Measurements from ENCODE around the gene ACTR5.
A peak's percentile ranks its signal among the peaks of the same experiment; 100 is the strongest.
"Not testable (repeated sequence)": the region's sequence is repeated elsewhere in the genome, so short reads cannot be mapped to it uniquely, and the experiment has no call there.

Gene ACTR5

GRCh38 chr20:38779247-38780097, 31.2 kb downstream of the ACTR5 start:
- Histone ChIP-seq H3K27ac (ENCODE audit: insufficient read depth, low read length, poor library complexity, severe bottlenecking) (no peak overlapping the region), H3K36me3 (ENCODE audit: control insufficient read depth, insufficient read depth, low read length) (peaks cover 3% of the 10 kb centered on the region), H3K4me3 (ENCODE audit: insufficient read depth, low read depth, low read length, poor library complexity, severe bottlenecking) (no peak overlapping the region), H3K9me3 (ENCODE audit: control insufficient read depth, low read length) (no peaks in the 10 kb centered on the region), H3K4me1 (ENCODE audit: control insufficient read depth, insufficient read depth, low read length, poor library complexity, severe bottlenecking) (no peaks in the 10 kb centered on the region), H3K27me3 (replicated peaks; ENCODE audit: control insufficient read depth, insufficient read depth, low read length, poor library complexity, severe bottlenecking) (no peaks in the 10 kb centered on the region)
- DNase-seq = no peak

DNA sequence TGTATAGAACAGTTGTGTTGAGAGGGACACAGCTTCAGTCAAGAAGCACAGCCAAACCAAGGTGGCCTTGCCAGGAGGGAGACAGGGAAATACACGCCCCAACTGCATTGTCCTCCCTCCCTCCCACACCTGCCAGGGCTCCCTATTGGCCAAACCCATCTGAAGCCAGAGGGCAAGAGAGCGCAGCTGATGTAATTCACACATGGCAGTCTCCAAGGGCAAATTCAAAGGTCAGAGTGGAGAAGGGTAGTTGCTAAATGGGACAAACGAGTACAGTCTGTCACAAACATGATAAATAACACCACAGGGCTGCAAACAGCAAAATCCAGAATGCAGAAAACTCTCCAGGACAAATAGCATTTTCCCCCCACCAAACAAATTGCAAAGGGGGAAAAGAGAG, 34.0 kb downstream of the ACTR5 start:
- Histone ChIP-seq H3K4me3 (ENCODE audit: insufficient read depth, low read depth, low read length, poor library complexity, severe bottlenecking) (no peak overlapping the region), H3K9me3 (ENCODE audit: control insufficient read depth, low read length) (no peaks in the 10 kb centered on the region), H3K4me1 (ENCODE audit: control insufficient read depth, insufficient read depth, low read length, poor library complexity, severe bottlenecking) (no peaks in the 10 kb centered on the region), H3K27ac (ENCODE audit: insufficient read depth, low read length, poor library complexity, severe bottlenecking) (no peak overlapping the region), H3K36me3 (ENCODE audit: control insufficient read depth, insufficient read depth, low read length) (no peaks in the 10 kb centered on the region), H3K27me3 (replicated peaks; ENCODE audit: control insufficient read depth, insufficient read depth, low read length, poor library complexity, severe bottlenecking) (no peaks in the 10 kb centered on the region)
- DNase-seq = no peak

DNA sequence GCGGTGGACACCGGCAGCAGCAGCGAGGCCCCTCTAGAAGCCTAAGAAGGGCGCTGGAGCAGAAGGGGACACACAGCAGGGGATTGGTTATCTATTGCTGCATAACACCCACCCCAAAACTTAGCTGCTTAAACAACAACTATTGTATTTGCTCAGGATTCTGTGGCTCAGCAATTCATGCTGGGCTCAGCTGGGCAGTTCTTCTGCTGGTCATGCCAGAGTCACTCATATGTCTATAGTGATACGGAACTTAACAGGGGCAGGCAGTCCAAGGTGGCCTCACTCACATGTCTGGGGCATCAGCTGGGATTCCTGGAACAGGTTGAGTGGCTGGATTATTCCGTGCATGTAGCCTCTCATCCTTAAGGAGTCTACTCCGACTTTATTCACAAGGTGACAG, 39.6 kb downstream of the ACTR5 start:
- no peak for DNase-seq
- Histone ChIP-seq H3K27ac (ENCODE audit: insufficient read depth, low read length, poor library complexity, severe bottlenecking) (no peak overlapping the region), H3K4me1 (ENCODE audit: control insufficient read depth, insufficient read depth, low read length, poor library complexity, severe bottlenecking) (no peaks in the 10 kb centered on the region), H3K4me3 (ENCODE audit: insufficient read depth, low read depth, low read length, poor library complexity, severe bottlenecking) (no peak overlapping the region), H3K36me3 (ENCODE audit: control insufficient read depth, insufficient read depth, low read length) (no peaks in the 10 kb centered on the region), H3K27me3 (replicated peaks; ENCODE audit: control insufficient read depth, insufficient read depth, low read length, poor library complexity, severe bottlenecking) (no peaks in the 10 kb centered on the region), H3K9me3 (ENCODE audit: control insufficient read depth, low read length) (no peaks in the 10 kb centered on the region)

DNA sequence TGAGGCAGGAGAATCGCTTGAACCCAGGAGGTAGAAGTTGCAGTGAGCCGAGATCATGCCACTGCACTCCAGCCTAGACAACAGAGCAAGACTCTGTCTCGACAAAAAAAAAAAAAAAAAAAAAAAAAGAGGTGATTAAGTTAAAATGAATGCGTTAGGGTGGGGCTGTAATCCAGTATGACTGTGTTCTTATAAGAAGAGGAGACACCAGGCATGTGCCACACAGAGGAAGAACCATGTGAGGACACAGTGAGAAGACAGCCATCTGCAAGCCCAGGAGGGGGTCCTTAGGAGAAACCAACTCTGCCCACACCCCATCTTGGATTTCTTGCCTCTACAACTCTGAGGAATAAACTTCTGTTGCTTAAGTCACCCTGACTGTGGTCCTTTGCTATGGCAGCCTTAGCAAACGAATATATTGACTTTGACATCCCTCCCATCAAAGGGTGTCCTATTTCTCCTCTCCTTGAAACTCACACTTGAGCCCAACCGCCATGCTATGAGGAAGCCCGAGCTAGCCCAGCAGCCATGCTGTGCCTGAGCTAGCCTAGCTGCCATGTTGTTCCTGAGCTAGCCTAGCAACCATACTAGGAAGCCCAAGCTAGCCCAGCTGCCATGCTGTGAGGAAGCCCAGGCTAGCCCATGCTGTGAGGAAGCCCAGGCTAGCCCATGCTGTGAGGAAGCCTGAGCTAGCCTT, 41.4 kb downstream of the ACTR5 start:
- no peak for DNase-seq
- no peak overlapping the region for H3K4me3 ChIP-seq (ENCODE audit: insufficient read depth, low read depth, low read length, poor library complexity, severe bottlenecking)
- H3K36me3 ChIP-seq (ENCODE audit: control insufficient read depth, insufficient read depth, low read length) = no peaks in the 10 kb centered on the region
- H3K9me3 ChIP-seq (ENCODE audit: control insufficient read depth, low read length) = no peaks in the 10 kb centered on the region
- H3K4me1 ChIP-seq (ENCODE audit: control insufficient read depth, insufficient read depth, low read length, poor library complexity, severe bottlenecking) = no peaks in the 10 kb centered on the region
- no peaks in the 10 kb centered on the region for H3K27me3 ChIP-seq (replicated peaks; ENCODE audit: control insufficient read depth, insufficient read depth, low read length, poor library complexity, severe bottlenecking)
- H3K27ac ChIP-seq (ENCODE audit: insufficient read depth, low read length, poor library complexity, severe bottlenecking) = no peak overlapping the region

DNA sequence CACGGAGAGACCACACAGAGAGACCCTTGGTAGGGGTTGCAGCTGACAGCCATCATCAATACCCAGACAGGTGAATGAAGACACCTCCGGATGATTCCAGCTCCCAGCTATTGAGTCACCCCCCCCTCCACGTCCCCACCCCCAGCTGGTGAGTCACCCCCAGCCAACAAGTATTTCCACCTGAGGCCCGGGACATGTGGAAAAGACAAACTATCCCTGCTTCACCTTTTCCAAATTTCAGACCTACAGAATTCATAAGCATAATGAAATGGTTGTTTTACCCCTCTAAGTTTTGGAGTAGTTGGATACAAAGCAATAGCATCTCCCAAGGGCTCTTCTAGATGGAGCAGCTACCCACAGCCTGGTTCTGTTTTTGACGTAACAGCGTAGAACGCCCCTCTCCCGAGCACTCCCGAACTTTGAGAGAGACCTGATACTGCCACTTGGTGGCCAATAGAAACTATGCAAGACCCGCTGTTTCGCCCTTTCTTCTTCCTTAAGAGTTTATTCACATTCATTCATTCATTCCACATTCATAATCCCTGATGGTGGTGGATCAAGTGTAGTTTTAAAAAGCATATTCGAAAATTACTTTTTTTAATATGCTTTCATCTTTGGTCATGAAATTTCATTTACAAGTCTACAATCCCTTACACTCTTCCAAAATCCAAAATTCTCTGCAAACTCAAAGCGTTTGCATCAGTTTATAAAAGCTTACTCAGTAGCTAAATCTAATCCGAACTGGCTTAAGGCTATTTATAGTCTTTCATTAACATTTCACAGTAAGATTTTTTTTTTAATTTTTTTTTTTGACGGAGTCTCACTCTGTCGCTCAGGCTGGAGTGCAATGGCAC, 42.2 kb downstream of the ACTR5 start:
- peak in 1 of 3 donors; percentile 52 for DNase-seq
- no peaks in the 10 kb centered on the region for H3K27me3 ChIP-seq (replicated peaks; ENCODE audit: control insufficient read depth, insufficient read depth, low read length, poor library complexity, severe bottlenecking)
- no peak overlapping the region for H3K4me3 ChIP-seq (ENCODE audit: insufficient read depth, low read depth, low read length, poor library complexity, severe bottlenecking)
- no peak overlapping the region for H3K27ac ChIP-seq (ENCODE audit: insufficient read depth, low read length, poor library complexity, severe bottlenecking)
- H3K4me1 ChIP-seq (ENCODE audit: control insufficient read depth, insufficient read depth, low read length, poor library complexity, severe bottlenecking) = no peaks in the 10 kb centered on the region
- H3K36me3 ChIP-seq (ENCODE audit: control insufficient read depth, insufficient read depth, low read length) = no peaks in the 10 kb centered on the region
- H3K9me3 ChIP-seq (ENCODE audit: control insufficient read depth, low read length) = no peaks in the 10 kb centered on the region

DNA sequence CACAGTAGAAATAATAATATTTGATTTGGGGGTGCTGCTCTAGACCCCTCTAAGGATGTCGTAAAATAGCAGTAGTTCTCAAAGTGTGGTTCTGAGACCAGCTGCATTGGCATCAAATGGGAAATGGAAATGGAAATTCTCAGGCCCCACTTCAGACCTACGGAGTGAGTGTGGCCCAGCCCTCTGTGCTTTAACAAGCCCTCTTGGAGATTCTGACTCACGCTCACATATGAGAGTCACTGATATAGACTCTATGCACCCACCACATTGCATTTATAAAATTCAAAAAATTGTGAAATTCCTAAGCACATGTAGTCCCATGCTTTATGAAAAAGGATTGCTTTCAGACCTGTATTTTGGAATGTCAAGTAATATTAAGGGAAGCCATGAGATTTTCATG, 43.0 kb downstream of the ACTR5 start:
- H3K9me3 ChIP-seq (ENCODE audit: control insufficient read depth, low read length) = no peaks in the 10 kb centered on the region
- no peaks in the 10 kb centered on the region for H3K36me3 ChIP-seq (ENCODE audit: control insufficient read depth, insufficient read depth, low read length)
- H3K27me3 ChIP-seq (replicated peaks; ENCODE audit: control insufficient read depth, insufficient read depth, low read length, poor library complexity, severe bottlenecking) = no peaks in the 10 kb centered on the region
- no peak overlapping the region for H3K4me3 ChIP-seq (ENCODE audit: insufficient read depth, low read depth, low read length, poor library complexity, severe bottlenecking)
- no peak overlapping the region for H3K27ac ChIP-seq (ENCODE audit: insufficient read depth, low read length, poor library complexity, severe bottlenecking)
- H3K4me1 ChIP-seq (ENCODE audit: control insufficient read depth, insufficient read depth, low read length, poor library complexity, severe bottlenecking) = no peaks in the 10 kb centered on the region
- DNase-seq = no peak

GRCh38 chr20:38791940-38792339, 43.7 kb downstream of the ACTR5 start:
- Histone ChIP-seq H3K36me3 (ENCODE audit: control insufficient read depth, insufficient read depth, low read length) (no peaks in the 10 kb centered on the region), H3K4me3 (ENCODE audit: insufficient read depth, low read depth, low read length, poor library complexity, severe bottlenecking) (no peak overlapping the region), H3K27me3 (replicated peaks; ENCODE audit: control insufficient read depth, insufficient read depth, low read length, poor library complexity, severe bottlenecking) (no peaks in the 10 kb centered on the region), H3K4me1 (ENCODE audit: control insufficient read depth, insufficient read depth, low read length, poor library complexity, severe bottlenecking) (no peaks in the 10 kb centered on the region), H3K9me3 (ENCODE audit: control insufficient read depth, low read length) (no peaks in the 10 kb centered on the region), H3K27ac (ENCODE audit: insufficient read depth, low read length, poor library complexity, severe bottlenecking) (no peak overlapping the region)
- DNase-seq = no peak

DNA sequence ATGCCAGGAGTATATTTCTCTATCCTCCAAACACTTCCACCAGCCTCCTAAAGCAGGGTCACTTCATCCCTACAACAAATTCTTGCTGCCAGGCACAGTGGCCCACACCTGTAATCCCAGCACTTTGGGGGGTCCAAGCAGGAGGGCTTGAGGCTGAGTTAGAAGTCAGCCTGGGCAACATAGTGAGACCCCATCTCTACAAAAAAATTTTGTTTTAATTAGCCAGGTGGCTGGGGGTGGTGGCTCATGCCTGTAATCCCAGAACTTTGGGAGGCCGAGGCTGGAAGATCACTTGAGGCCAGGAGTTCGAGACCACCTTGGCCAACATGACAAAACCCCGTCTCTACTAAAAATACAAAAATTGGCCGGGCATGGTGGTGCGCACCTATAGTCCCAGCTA, 45.8 kb downstream of the ACTR5 start:
- H3K36me3 ChIP-seq (ENCODE audit: control insufficient read depth, insufficient read depth, low read length); H3K4me1 ChIP-seq (ENCODE audit: control insufficient read depth, insufficient read depth, low read length, poor library complexity, severe bottlenecking): not testable (repeated sequence)

DNA sequence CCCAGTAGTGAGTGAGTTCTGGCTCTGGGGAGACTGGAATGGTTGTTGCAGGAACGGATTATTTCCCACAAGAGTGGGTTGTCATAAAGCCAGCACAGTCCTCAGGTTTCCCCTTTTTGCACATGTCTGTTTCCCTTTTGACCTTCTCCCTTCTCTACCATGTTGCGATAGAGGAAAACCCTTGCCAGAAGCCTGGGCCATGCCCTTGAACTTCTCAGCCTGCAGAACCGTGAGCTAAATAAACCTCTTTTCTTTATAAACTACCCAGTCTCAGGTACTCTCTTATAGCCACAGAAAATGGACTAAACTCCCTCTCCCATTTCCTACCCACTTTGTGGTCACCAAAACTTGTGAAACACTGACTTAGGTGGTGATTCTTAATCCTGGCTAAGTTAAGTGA, 50.0 kb downstream of the ACTR5 start:
- H3K27me3 ChIP-seq (replicated peaks; ENCODE audit: control insufficient read depth, insufficient read depth, low read length, poor library complexity, severe bottlenecking) = no peaks in the 10 kb centered on the region
- H3K9me3 ChIP-seq (ENCODE audit: control insufficient read depth, low read length) = no peaks in the 10 kb centered on the region
- no peak for DNase-seq
- no peaks in the 10 kb centered on the region for H3K36me3 ChIP-seq (ENCODE audit: control insufficient read depth, insufficient read depth, low read length)
- H3K4me3 ChIP-seq (ENCODE audit: insufficient read depth, low read depth, low read length, poor library complexity, severe bottlenecking) = no peak overlapping the region
- H3K4me1 ChIP-seq (ENCODE audit: control insufficient read depth, insufficient read depth, low read length, poor library complexity, severe bottlenecking) = peaks cover 5% of the 10 kb centered on the region
- no peak overlapping the region for H3K27ac ChIP-seq (ENCODE audit: insufficient read depth, low read length, poor library complexity, severe bottlenecking)

More for the DNA sequence above, 45.8 kb downstream of the ACTR5 start:
- H3K27me3 ChIP-seq (replicated peaks; ENCODE audit: control insufficient read depth, insufficient read depth, low read length, poor library complexity, severe bottlenecking); DNase-seq; H3K9me3 ChIP-seq (ENCODE audit: control insufficient read depth, low read length); H3K27ac ChIP-seq (ENCODE audit: insufficient read depth, low read length, poor library complexity, severe bottlenecking); H3K4me3 ChIP-seq (ENCODE audit: insufficient read depth, low read depth, low read length, poor library complexity, severe bottlenecking): not testable (repeated sequence)

All from effector memory CD4-positive, alpha-beta T cell (primary cell).